ENCODE data around the gene THSD4. TPM values are rescaled to one million over a fixed set of nuclear protein-coding genes. Genes with fewer than 3 reads are reported as not detected.
A peak's percentile ranks its signal among the peaks of the same experiment; 100 is the strongest.

The THSD4 gene
- total RNA-seq, 1 donor, result 15.6 TPM

GRCh38 chr15:71752128-71752527 lies 636.9 kb downstream of the THSD4 start:
- Histone ChIP-seq H3K27me3 (ENCODE audit: insufficient read depth, low read length) (no peaks in the 10 kb centered on the region), H3K79me2 (ENCODE audit: insufficient read depth, low read length) (no peaks in the 10 kb centered on the region), H3K4me3 (ENCODE audit: insufficient read depth, low read length) (no peak overlapping the region), H3K4me1 (ENCODE audit: insufficient read depth, low read length) (peaks cover 38% of the 10 kb centered on the region), H3K27ac (ENCODE audit: low read depth, low read length) (peak overlapping the region; percentile 56), H3K4me2 (ENCODE audit: insufficient read depth, low read length) (peak overlapping the region; percentile 30), H2AFZ (ENCODE audit: low read length) (no peak overlapping the region), H3K9me3 (ENCODE audit: low read depth, low read length) (no peaks in the 10 kb centered on the region), H3K36me3 (ENCODE audit: insufficient read depth, low read length) (no peaks in the 10 kb centered on the region), H4K20me1 (ENCODE audit: insufficient read depth, low read length) (no peaks in the 10 kb centered on the region)
- no peak for TF ChIP-seq CTCF (IDR thresholded peaks at IDR 0.05; ENCODE audit: extremely low read depth, low read depth, low read length)
- DNase-seq (ENCODE audit: insufficient read length, low spot score, missing footprints), result no peak

- peak; percentile 94 for TF ChIP-seq CTCF (IDR thresholded peaks at IDR 0.05; ENCODE audit: extremely low read depth, low read depth, low read length)
- no peaks in the 10 kb centered on the region for H3K9me3 ChIP-seq (ENCODE audit: low read depth, low read length)
- H2AFZ ChIP-seq (ENCODE audit: low read length), result no peak overlapping the region
- H3K36me3 ChIP-seq (ENCODE audit: insufficient read depth, low read length), result no peaks in the 10 kb centered on the region
- H3K4me2 ChIP-seq (ENCODE audit: insufficient read depth, low read length), result peak overlapping the region; percentile 41
- H3K27me3 ChIP-seq (ENCODE audit: insufficient read depth, low read length), result no peaks in the 10 kb centered on the region
- DNase-seq (ENCODE audit: insufficient read length, low spot score, missing footprints), result peak; percentile 96
- no peaks in the 10 kb centered on the region for H3K79me2 ChIP-seq (ENCODE audit: insufficient read depth, low read length)
- no peaks in the 10 kb centered on the region for H4K20me1 ChIP-seq (ENCODE audit: insufficient read depth, low read length)
- H3K4me1 ChIP-seq (ENCODE audit: insufficient read depth, low read length), result peaks cover 32% of the 10 kb centered on the region
- no peak overlapping the region for H3K4me3 ChIP-seq (ENCODE audit: insufficient read depth, low read length)
- peak overlapping the region; percentile 56 for H3K27ac ChIP-seq (ENCODE audit: low read depth, low read length)
Observed at GRCh38 chr15:71752604-71753289, 637.5 kb downstream of the THSD4 start.

GRCh38 chr15:71753346-71753745 lies 638.1 kb downstream of the THSD4 start:
- Histone ChIP-seq H3K9me3 (ENCODE audit: low read depth, low read length) (no peaks in the 10 kb centered on the region), H3K4me3 (ENCODE audit: insufficient read depth, low read length) (no peak overlapping the region), H4K20me1 (ENCODE audit: insufficient read depth, low read length) (no peaks in the 10 kb centered on the region), H3K4me2 (ENCODE audit: insufficient read depth, low read length) (peak overlapping the region; percentile 41), H3K27ac (ENCODE audit: low read depth, low read length) (peak overlapping the region; percentile 49), H3K79me2 (ENCODE audit: insufficient read depth, low read length) (no peaks in the 10 kb centered on the region), H3K27me3 (ENCODE audit: insufficient read depth, low read length) (no peaks in the 10 kb centered on the region), H3K36me3 (ENCODE audit: insufficient read depth, low read length) (no peaks in the 10 kb centered on the region), H2AFZ (ENCODE audit: low read length) (peak overlapping the region; percentile 7), H3K4me1 (ENCODE audit: insufficient read depth, low read length) (peaks cover 26% of the 10 kb centered on the region)
- TF ChIP-seq CTCF (IDR thresholded peaks at IDR 0.05; ENCODE audit: extremely low read depth, low read depth, low read length), result no peak
- DNase-seq (ENCODE audit: insufficient read length, low spot score, missing footprints), result peak; percentile 78

GRCh38 chr15:71754660-71755059 lies 639.4 kb downstream of the THSD4 start:
- Histone ChIP-seq H3K79me2 (ENCODE audit: insufficient read depth, low read length) (no peaks in the 10 kb centered on the region), H3K4me1 (ENCODE audit: insufficient read depth, low read length) (peaks cover 19% of the 10 kb centered on the region), H3K4me3 (ENCODE audit: insufficient read depth, low read length) (no peak overlapping the region), H3K4me2 (ENCODE audit: insufficient read depth, low read length) (no peak overlapping the region), H3K27me3 (ENCODE audit: insufficient read depth, low read length) (no peaks in the 10 kb centered on the region), H3K27ac (ENCODE audit: low read depth, low read length) (no peak overlapping the region), H2AFZ (ENCODE audit: low read length) (no peak overlapping the region), H4K20me1 (ENCODE audit: insufficient read depth, low read length) (no peaks in the 10 kb centered on the region), H3K9me3 (ENCODE audit: low read depth, low read length) (no peaks in the 10 kb centered on the region), H3K36me3 (ENCODE audit: insufficient read depth, low read length) (no peaks in the 10 kb centered on the region)
- DNase-seq (ENCODE audit: insufficient read length, low spot score, missing footprints), result no peak
- no peak for TF ChIP-seq CTCF (IDR thresholded peaks at IDR 0.05; ENCODE audit: extremely low read depth, low read depth, low read length)
